ENCODE data around the gene CYBRD1.
A peak's percentile ranks its signal among the peaks of the same experiment; 100 is the strongest.
"Not testable (repeated sequence)": the region's sequence is repeated elsewhere in the genome, so short reads cannot be mapped to it uniquely, and the experiment has no call there.

The CYBRD1 gene

DNA sequence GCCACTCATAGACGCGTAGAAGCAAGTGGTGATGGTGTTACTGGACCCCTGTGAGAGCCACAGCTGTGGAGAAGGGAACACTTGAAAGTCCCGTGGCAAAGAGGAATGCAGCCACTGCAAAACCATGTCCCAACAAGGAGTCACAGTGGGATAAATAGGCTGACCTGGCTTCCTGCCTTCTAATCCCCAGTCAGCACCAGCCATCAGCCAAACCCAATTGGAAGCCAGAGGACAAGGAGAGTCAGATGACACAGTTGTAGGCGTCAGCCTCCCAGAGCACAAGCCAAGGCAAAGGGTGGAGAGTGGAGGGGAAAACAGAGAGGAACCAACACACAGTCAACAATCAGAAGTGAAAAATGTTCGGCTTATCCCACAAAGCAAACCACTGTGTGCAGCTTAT, 5.5 kb upstream of the CYBRD1 start:
- DNase-seq = no peak

- no peak for DNase-seq
Observed at GRCh38 chr2:171520471-171520870, 1.8 kb upstream of the CYBRD1 start.

DNA sequence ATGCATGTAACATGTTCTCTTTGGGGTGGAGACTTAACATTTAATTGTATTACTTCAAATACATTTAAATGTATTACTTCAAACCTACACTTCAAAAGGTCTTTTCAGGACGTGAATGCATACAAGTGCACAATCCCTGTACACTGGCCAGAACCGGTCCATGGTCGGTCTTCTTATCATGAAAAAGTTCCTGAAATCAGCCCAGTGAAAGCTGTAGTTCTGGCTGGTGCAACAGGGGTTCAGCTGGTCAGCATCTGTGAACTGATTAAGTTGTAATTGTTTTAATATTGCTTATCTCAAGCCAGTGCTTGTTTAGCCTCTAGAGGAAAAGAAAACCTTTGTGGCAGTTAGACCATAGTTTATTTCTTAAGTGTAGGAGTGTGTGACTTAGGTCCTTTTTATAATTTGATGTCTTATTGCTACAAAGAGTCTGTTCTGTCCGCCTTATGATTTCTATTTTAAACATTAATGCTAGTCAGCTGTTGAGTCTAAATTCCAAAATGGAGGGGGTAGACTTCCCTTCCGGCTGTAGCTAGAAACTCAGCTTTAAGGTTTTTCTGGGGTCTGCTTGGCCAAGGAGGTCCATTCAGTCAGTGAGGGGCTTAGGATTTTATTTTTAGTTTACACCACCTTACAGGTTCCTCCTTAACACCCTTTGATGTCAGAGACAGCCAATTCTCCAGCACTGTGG, 768 bp upstream of the CYBRD1 start:
- no peak for DNase-seq

DNA sequence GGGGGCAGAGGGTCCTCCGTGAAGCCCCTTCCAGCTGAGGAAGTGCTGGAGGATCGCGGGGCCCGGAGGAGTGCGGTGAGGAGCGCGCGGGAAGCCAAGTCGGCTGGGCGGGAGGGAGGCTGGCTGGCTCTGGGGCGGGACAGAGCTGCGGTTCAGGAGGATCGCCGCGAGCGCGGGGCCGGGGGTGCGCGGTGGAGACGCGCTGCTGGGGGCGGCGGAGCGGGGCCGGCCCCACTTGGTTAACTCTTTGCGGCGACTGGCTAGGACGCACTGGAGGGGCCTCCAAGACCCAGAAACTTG, 464 bp downstream of the CYBRD1 start:
- DNase-seq = no peak

DNA sequence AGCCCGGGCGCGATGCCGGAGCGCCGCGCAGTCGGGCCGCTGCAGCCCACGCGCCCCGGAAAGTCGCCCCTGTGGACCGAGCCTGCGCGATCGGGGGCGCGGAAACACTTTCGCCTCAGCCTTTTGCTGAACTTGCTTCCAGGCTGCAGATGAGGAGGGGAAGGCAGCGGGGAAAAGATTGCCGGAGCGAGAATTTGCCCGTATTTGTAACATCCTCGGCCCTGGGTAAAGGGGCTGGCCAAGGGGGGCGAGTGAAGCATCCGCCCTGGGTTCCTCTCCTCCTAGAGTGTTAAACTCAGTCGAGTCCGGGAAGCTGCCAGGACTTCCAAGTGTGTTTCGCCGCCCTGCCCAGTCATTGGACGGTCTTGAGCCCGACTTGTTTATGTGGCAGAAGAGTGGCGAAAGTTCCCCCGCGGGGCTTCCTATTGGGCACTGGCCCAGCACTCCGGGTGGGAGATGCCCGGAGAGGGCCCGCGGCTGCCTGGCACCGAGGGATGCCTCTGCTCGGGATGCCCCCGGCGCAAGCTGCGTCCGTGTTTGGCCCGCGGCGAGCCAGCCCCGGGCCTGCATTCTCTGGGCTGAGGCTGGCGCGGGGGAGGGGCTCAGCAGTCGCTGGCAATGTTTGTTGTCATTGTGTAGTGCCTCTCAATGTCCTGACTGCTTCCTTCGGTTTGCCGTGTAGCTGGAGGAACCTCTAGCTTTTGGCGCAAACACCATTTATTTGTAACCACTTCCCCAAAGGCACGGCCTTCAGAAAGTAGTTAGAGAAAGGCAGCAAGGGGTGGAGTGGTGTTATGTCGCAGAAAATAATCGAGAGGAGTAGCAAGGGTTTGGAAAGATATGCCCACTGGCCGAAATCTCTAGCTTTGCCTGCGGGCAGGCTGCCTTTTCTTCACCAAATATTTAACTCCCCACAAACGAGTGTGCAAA, 1.1 kb downstream of the CYBRD1 start:
- peak; percentile 47 for DNase-seq

DNA sequence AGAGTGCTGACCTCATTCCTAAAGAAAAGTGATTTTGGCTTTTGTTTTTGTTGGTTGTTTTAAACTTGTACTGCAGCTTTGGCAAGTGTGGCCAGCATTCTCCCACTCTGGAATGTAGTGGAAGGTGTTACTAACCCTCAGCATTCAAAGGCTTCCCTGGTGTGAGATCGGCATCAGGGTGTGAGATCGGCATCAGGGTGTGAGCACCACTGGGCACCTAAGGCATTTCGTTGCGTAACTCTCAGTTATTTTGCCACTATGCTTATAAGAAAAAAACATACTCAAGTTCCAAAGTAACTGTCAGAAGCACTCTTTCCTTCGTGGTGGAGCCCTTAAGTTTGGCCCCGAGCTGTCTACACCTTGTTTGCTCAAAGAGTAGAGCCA, 1.7 kb downstream of the CYBRD1 start:
- DNase-seq = no peak

DNA sequence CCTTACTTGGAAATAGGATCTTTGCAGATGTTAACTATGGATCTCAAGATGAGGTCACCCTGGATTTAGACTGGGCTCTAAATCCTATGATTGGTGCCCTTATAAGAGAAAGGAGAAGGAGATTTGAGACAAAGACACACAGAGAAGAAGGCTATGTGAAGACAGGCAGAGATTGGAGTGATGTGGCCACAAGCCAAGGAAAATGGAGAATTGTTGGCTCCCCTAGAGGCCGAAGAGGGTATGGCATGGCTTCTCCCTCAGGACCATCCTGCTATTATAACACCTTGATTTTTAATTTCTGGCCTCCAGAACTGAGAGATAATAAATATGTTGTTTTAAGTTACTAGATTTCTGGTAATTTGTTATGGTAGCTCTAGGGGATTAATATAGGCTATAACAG, 7.6 kb downstream of the CYBRD1 start:
- DNase-seq = peak; percentile 54

GRCh38 chr2:171530378-171530777, 8.1 kb downstream of the CYBRD1 start:
- DNase-seq = no peak

- DNase-seq = not testable (repeated sequence)
Observed at GRCh38 chr2:171530859-171531258, 8.6 kb downstream of the CYBRD1 start.

DNA sequence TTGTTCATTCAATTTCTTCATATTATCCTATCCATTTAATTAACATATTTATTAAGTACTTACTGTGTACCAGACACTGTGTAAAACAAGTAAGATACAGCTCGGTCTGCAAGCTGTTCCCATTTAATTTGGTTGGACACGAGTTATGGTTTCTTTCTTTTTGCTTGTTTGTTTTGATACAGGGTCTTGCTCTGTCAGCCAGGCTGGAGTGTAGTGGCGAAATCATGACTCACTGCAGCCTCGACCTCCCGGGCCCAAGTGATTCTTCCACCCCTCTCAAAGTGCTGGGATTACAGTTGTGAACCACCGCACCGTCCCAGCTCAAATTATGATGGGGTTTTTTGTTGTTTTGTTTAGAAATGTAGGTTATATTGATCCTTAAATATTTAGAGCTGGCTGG, 9.0 kb downstream of the CYBRD1 start:
- no peak for DNase-seq

DNA sequence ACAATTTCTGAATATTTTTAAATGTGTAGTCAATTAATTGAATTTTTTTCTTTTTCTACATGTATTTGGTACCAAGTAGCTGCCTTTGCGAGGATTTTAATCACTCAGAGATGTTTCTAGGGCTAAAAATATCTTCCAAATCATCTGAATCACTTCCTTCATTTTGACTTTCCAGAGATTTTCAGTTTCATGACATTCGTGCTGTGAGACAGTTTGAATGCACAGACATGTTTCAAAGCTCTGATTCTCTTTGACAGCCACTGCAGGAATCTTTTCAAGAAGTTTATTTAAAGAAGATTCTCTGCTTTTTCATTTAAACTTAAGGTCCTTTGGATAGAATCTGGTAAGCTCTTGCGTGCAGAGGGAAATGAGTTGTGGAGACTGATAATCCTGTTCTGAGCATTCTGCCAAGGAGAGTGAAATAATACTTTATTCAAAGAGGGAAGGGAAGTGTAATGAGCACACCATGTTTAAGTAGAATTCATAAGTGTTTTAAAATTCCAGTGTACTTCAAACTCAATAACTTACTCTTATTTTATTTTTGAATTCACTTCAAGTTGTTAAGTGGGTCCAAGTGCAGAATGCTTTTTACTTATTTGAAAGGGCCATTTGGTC, 9.7 kb downstream of the CYBRD1 start:
- DNase-seq = no peak

GRCh38 chr2:171533331-171533730, 11.1 kb downstream of the CYBRD1 start:
- no peak for DNase-seq

- not testable (repeated sequence) for DNase-seq
Observed at GRCh38 chr2:171535528-171535927, 13.3 kb downstream of the CYBRD1 start.

DNA sequence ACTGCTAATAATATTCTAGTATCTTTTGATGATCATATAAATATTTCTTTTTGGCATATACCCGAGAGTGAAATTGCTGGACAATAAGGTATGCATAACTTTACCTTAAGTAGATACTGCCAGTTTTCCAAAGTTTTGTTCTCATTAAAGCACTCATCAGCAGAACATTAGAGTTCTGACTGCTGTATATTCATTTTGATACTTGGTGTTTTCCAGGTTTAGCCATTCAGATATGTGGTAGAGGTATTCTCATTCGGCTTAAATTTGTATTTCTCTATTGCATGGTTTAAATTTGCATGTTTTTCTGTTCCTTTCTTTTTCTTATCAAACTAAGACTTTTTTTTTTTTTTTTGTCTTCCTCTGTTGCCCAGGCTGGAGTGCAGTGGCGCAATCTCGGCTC, 18.2 kb downstream of the CYBRD1 start:
- DNase-seq = no peak

DNA sequence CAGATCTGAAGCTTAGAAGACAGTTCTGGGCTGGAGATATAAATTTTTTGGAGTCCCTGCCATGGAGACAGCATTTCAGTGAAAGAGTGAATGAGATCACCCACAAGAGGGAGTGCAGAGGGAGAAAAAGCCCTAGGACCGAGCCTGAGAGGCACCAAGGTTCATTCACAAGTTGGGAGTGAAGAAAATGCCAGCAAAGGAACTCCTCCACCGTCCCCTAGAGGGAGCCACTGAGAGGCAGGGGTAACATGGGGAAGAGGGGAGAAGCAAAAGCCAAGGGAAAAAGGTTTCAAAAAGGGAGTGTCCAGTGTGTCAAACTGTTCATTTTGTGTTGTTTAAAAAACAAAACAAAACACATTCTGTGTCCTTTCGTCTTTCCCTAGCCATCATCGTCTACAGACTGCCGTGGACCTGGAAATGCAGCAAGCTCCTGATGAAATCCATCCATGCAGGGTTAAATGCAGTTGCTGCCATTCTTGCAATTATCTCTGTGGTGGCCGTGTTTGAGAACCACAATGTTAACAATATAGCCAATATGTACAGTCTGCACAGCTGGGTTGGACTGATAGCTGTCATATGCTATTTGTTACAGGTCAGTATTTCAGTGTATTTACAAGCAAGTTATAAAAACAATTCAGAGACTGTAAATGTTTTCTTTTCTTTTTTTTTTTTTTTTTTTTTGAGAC, 19.1 kb downstream of the CYBRD1 start:
- peak; percentile 37 for DNase-seq

DNA sequence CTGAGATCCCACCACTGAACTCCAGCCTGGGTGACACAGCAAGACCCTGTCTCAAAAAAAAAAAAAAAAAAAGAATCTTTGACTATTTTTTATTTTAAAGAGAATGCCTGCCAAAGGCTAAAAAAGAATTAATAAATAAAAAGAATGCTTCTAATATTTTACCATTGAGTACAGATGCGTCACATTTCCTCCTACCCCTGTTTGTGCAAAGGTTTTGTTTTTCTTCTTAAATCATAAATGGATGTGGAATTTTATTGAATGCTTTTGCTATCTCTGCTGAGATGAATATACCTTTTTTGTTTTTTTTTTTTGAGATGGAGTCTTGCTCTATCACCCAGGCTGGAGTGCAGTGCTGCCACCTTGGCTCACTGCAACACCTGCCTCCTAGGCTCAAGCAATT, 22.8 kb downstream of the CYBRD1 start:
- no peak for DNase-seq

DNA sequence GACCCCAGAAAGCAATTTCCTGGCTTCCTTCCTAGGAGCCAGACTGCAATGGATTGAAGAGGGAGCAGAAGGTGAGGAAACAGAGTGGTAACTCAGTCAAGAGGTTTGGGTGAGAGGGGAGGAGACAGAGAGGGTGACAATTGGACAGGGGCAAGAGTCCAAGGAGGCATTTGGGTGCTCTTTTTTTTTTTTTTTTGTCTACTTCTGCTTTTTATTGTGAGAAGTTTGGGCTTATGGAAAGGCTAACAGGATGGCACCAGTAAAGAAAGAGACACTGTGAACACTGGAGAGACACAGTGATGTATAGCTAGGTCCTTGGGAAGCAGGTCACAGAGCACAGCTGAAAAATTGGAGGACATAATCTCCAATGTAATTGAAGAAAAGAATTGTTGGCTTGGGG, 25.0 kb downstream of the CYBRD1 start:
- no peak for DNase-seq

GRCh38 chr2:171547720-171548119, 25.4 kb downstream of the CYBRD1 start:
- DNase-seq = no peak

DNA sequence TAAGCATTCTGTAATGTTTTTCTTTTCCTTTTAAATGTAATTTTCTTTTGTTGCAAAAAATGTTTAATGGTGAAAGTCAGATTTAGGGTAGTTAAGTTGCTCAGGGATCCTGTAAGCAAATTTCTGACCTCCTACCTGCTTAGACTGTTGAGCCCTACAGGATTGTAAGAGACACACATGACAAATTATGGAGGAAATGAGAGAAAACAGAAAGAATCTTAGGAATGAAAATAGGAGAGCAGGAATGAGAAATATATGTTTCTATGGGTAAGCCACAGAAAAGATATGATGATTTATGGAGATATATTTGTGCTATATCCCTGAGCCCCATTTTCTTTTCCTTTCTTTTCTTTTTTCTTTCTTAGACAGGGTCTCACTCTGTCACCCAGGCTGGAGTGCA, 28.3 kb downstream of the CYBRD1 start:
- DNase-seq = no peak

DNA sequence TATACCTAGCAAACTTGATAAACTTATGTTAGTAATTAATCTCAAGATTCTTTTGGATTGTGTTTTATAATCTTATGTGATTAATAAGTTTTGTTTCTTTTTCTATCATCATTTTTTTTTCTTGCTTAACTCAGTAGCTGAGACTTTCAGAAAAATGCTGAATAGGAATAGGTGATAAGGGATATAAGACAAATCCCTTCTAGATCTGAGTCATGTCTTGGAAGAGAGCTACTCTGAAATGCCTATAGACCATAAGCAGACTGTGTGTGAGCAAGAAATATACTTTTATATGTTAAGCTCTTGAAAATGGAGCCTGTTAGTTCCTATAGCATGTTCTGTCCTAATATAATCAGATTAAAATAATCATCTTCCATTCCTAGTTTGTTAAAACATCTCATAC, 29.6 kb downstream of the CYBRD1 start:
- no peak for DNase-seq

- DNase-seq = no peak
Observed at GRCh38 chr2:171553236-171553635, 31.0 kb downstream of the CYBRD1 start.

DNA sequence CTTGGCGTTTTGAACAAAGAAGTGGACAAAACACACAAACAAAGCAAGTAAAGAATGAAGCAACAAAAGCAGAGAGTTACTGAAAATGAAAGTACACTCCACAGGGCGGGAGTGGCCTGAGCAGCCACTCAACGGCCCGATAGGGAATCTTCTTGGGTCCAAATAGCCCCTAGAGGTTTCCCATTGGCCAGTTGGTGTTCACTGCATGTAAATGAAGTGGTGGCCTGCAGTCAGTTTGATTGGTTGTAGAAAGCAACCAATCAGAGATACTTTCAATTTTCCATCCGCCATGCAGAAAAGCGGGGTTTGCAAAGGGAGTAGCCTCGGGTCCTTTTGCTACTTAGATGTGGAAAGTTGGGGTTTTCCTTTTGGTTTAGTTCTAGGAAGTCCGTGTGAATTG, 31.6 kb downstream of the CYBRD1 start:
- DNase-seq = no peak

DNA sequence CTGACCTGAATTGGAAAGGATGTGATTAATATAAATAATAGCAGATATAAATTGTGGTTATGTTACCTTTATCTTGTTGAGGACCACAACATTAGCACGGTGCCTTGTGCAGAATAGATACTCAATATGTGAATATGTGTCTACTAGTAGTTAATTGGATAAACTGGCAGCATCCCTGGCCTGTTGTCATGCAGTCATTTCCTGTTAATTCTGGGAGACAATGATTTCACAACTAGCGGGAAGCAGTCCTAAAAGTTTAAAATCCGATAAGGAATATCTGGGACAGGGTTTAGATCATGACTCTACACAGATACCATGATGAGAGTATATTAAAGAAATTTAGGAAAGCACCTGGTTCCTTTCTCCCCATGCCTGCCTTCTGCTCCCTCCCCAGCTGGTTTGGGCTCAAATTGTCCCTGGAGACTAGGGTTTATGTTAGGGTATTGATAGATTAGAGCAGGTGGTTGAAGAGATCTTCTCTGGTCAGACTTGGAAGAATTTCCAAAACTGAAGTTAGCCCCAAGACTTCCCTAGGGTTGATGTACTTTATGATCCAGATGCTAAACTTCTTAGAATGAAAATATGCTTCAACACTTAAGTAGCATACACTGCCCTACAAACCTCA, 32.8 kb downstream of the CYBRD1 start:
- DNase-seq = no peak
